Stomach (tissue), 19 donors: ENCODE results near the gene PTPA. TPM values are rescaled to one million over a fixed set of nuclear protein-coding genes. Genes with fewer than 3 reads are reported as not detected.

Experiments used
- DNase-seq, 2 donors: peaks; one replicate each; pipeline versions ENCODE4 v3.0.0 to v3.0.0-alpha.2; 2013 to 2019
- H3K27ac ChIP-seq, 5 donors: fragments of 200-600 bp in 4 of 5; sonication (generic) in 4 of 5; one replicate each; pipeline ENCODE4 v1.5.1; 2013 to 2019; ENCODE audit warnings: mild to moderate bottlenecking in 1 of 5, moderate library complexity in 1 of 5
- H3K27me3 ChIP-seq, 3 donors: fragments of 200-600 bp; sonication (generic); one replicate each; pipeline ENCODE4 v1.5.1; 2017 to 2019; ENCODE audit warnings: mixed run types in 1 of 3
- H3K36me3 ChIP-seq, 4 donors: fragments of 200-600 bp; sonication (generic); 1 replicate in 3 of 4; 2 replicates in 1 of 4; pipeline ENCODE4 v1.5.1; 2016 to 2019
- H3K4me1 ChIP-seq, 4 donors: fragments of 200-600 bp; sonication (generic); one replicate each; pipeline ENCODE4 v1.5.1; 2016 to 2019
- H3K4me3 ChIP-seq, 4 donors: fragments of 200-600 bp; sonication (generic) in 3 of 4; one replicate each; pipeline ENCODE4 v1.5.1; 2016 to 2019; ENCODE audit warnings: mild to moderate bottlenecking in 1 of 4
- H3K9me3 ChIP-seq, 4 donors: fragments of 200-600 bp; sonication (generic); one replicate each; pipeline ENCODE4 v1.5.1; 2016 to 2019
- EP300 ChIP-seq: sonication (generic); formaldehyde crosslinking; IDR thresholded peaks from one replicate; pipeline ENCODE4 v1.6.1; 2017; ENCODE audit warnings: antibody characterized with exemption
- POLR2A ChIP-seq, 4 donors: fragments of 450-650 bp; IDR thresholded peaks; one replicate each; pipeline ENCODE4 v1.6.1; 2016; ENCODE audit warnings: antibody characterized with exemption in 4 of 4, control low read depth in 2 of 4, mild to moderate bottlenecking in 1 of 4, moderate library complexity in 1 of 4
- POLR2AphosphoS5 ChIP-seq, 3 donors: sonication (generic); formaldehyde crosslinking; IDR thresholded peaks; one replicate each; pipeline ENCODE4 v1.6.1; 2016; ENCODE audit warnings: antibody characterized with exemption in 3 of 3
- WGBS, 5 donors: extraction: QIAGEN DNeasy Blood & Tissue Kit in 3 of 5; methylation state at CpG; one replicate each; pipeline versions ENCODE4 v1.1.5 to v1.1.7; 2013 to 2018; 5-methylcytosine and 5-hydroxymethylcytosine counted together
- intact Hi-C: fragments of 100-400 bp; cut with DNase I; formaldehyde crosslinking; loops from one replicate; pipeline ENCODE4 v1.15.1; 2023; ENCODE audit warnings: low total_unique reads
- long read RNA-seq, 10 donors: transcript quantifications; one replicate each; lab custom pipeline, GENCODE V29; 2026
- polyA plus RNA-seq, 3 donors: library from polyadenylated mRNA; stranded (reverse); fragments of 200-250 nt; gene quantifications; one replicate each; pipeline ENCODE4 v1.2.3, GENCODE V29; 2013
- total RNA-seq, 5 donors: library from RNA; depleted of rRNA; stranded (reverse); fragments of >200 nt; gene quantifications; one replicate each; pipeline versions ENCODE4 v1.1.0 to v1.2.3, GENCODE V29; 2014 to 2016
- TF ChIP-seq, protein P1 (sequence below), 7 experiments: fragments of 450-650 bp in 4 of 7; fragments of 200-600 bp in 3 of 7; sonication (generic) in 3 of 7; IDR thresholded peaks; one replicate each; pipeline ENCODE4 v1.5.1; 2016 to 2019; ENCODE audit warnings: antibody characterized with exemption in 7 of 7, control low read depth in 2 of 7, mild to moderate bottlenecking in 1 of 7
- donor health status: healthy with polysubstance abuse.
- donor health status: Bipolar disorder and iron deficiency.
- donor health status: healthy.

Gene PTPA
- total RNA-seq (100 to 1,000 TPM in 1 of 5 donors, 10 to 100 TPM in 4; 12.3 to 118 (median 48.8) TPM), polyA plus RNA-seq (100 to 1,000 TPM in 1 of 3 donors, 10 to 100 TPM in 2; 69.2 to 111 (median 77.9) TPM)
- long read RNA-seq, donor 1, partial matches to known transcripts = 0 of 9 reads
- long read RNA-seq, donor 1, other reads (novel, unspliced or antisense) = 0 of 9 reads
- long read RNA-seq, donor 2, transcript PTPA-210 (3 exons, 1,153 nt) = major isoform, 7 of 22 reads
- long read RNA-seq, donor 2, partial matches to known transcripts = 5 of 22 reads
- long read RNA-seq, donor 2, other reads (novel, unspliced or antisense) = 0 of 22 reads
- long read RNA-seq, donor 3, transcript PTPA-207 (10 exons, 2,737 nt) = major isoform, 6 of 35 reads
- long read RNA-seq, donor 3, transcript PTPA-210 (3 exons, 1,153 nt) = major isoform, 6 of 35 reads
- long read RNA-seq, donor 3, partial matches to known transcripts = 23 of 35 reads
- long read RNA-seq, donor 3, other reads (novel, unspliced or antisense) = 0 of 35 reads
- long read RNA-seq, donor 4, partial matches to known transcripts = 0 of 1 reads
- long read RNA-seq, donor 4, other reads (novel, unspliced or antisense) = 0 of 1 reads
- long read RNA-seq, donor 5, transcript PTPA-207 (10 exons, 2,737 nt) = major isoform, 9 of 18 reads
- long read RNA-seq, donor 5, transcript PTPA-210 (3 exons, 1,153 nt) = minor isoform, 5 of 18 reads
- long read RNA-seq, donor 5, partial matches to known transcripts = 0 of 18 reads
- long read RNA-seq, donor 5, other reads (novel, unspliced or antisense) = 0 of 18 reads
- long read RNA-seq, donor 6, transcript PTPA-210 (3 exons, 1,153 nt) = minor isoform, 5 of 29 reads
- long read RNA-seq, donor 6, transcript PTPA-207 (10 exons, 2,737 nt) = major isoform, 11 of 29 reads
- long read RNA-seq, donor 6, partial matches to known transcripts = 0 of 29 reads
- long read RNA-seq, donor 6, other reads (novel, unspliced or antisense) = 0 of 29 reads
- long read RNA-seq, donor 7, transcript PTPA-210 (3 exons, 1,153 nt) = major isoform, 11 of 26 reads
- long read RNA-seq, donor 7, transcript PTPA-207 (10 exons, 2,737 nt) = minor isoform, 8 of 26 reads
- long read RNA-seq, donor 7, partial matches to known transcripts = 0 of 26 reads
- long read RNA-seq, donor 7, other reads (novel, unspliced or antisense) = 0 of 26 reads
- long read RNA-seq, donor 8, transcript PTPA-210 (3 exons, 1,153 nt) = major isoform, 8 of 18 reads
- long read RNA-seq, donor 8, transcript PTPA-214 (3 exons, 988 nt) = minor isoform, 5 of 18 reads
- long read RNA-seq, donor 8, partial matches to known transcripts = 0 of 18 reads
- long read RNA-seq, donor 8, other reads (novel, unspliced or antisense) = 0 of 18 reads
- long read RNA-seq, donor 9, partial matches to known transcripts = 0 of 11 reads
- long read RNA-seq, donor 9, other reads (novel, unspliced or antisense) = 0 of 11 reads
- long read RNA-seq, donor 10, partial matches to known transcripts = 0 of 8 reads
- long read RNA-seq, donor 10, other reads (novel, unspliced or antisense) = 0 of 8 reads

- intact Hi-C loops = no loop called here
- TF ChIP-seq EP300 = no peak
- TF ChIP-seq POLR2AphosphoS5 (IDR thresholded peaks at IDR 0.05) = peak; percentile 62 to 96 (median 93)
- TF ChIP-seq POLR2A (IDR thresholded peaks at IDR 0.05) = peak in 2 of 4 donors; percentile 90
- TF ChIP-seq, protein P1, sequence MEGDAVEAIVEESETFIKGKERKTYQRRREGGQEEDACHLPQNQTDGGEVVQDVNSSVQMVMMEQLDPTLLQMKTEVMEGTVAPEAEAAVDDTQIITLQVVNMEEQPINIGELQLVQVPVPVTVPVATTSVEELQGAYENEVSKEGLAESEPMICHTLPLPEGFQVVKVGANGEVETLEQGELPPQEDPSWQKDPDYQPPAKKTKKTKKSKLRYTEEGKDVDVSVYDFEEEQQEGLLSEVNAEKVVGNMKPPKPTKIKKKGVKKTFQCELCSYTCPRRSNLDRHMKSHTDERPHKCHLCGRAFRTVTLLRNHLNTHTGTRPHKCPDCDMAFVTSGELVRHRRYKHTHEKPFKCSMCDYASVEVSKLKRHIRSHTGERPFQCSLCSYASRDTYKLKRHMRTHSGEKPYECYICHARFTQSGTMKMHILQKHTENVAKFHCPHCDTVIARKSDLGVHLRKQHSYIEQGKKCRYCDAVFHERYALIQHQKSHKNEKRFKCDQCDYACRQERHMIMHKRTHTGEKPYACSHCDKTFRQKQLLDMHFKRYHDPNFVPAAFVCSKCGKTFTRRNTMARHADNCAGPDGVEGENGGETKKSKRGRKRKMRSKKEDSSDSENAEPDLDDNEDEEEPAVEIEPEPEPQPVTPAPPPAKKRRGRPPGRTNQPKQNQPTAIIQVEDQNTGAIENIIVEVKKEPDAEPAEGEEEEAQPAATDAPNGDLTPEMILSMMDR (IDR thresholded peaks at IDR 0.05) = no peak
- H3K9me3 ChIP-seq = no peaks in the 10 kb centered on the region
- H3K27ac ChIP-seq = peak within 1 kb of the TSS; percentile 94 to 97 (median 95)
- H3K4me1 ChIP-seq = peaks cover 32 to 74% (median 55%) of the 10 kb centered on the region in 4 donors
- H3K4me3 ChIP-seq = peak within 1 kb of the TSS; percentile 82 to 98 (median 94)
- peak; percentile 98 to 99 for DNase-seq
- H3K36me3 ChIP-seq = peaks cover 6 to 25% (median 22%) of the 10 kb centered on the region in 4 donors
- H3K27me3 ChIP-seq = no peaks in the 10 kb centered on the region
- WGBS, 5 donors = 0% methylated on average over 37 to 77 of the region's 77 CpGs
These were observed at the start of gene PTPA, which contains the start of gene CRAT for GRCh38 chr9:129110740-129111527. TSS of gene PTPA (plus strand) at chr9:129111415. CDS start at chr9:129111601, 186 bp downstream. TSS of gene CRAT (minus strand) at chr9:129110793. CDS start at chr9:129110509, 284 bp downstream.

GRCh38 chr9:129063061-129063460 lies 48.2 kb upstream of the PTPA start:
- peaks cover 64 to 95% (median 90%) of the 10 kb centered on the region in 4 donors for H3K36me3 ChIP-seq
- H3K4me1 ChIP-seq = peaks cover 0 to 2% (median 2%) of the 10 kb centered on the region in 4 donors
- no peaks in the 10 kb centered on the region for H3K9me3 ChIP-seq
- TF ChIP-seq, protein P1 (IDR thresholded peaks at IDR 0.05) = no peak
- no peak for TF ChIP-seq POLR2A (IDR thresholded peaks at IDR 0.05)
- TF ChIP-seq EP300 = no peak
- TF ChIP-seq POLR2AphosphoS5 (IDR thresholded peaks at IDR 0.05) = no peak
- no peak for DNase-seq
- intact Hi-C loops = no loop called here
- H3K27ac ChIP-seq = no peak overlapping the region
- H3K27me3 ChIP-seq = no peaks in the 10 kb centered on the region
- WGBS, 5 donors = 81 to 100% (median 93%) methylated on average over 4 to 9 of the region's 9 CpGs
- no peak overlapping the region for H3K4me3 ChIP-seq

- H3K27me3 ChIP-seq = no peaks in the 10 kb centered on the region
- peaks cover 70 to 97% (median 92%) of the 10 kb centered on the region in 4 donors for H3K36me3 ChIP-seq
- intact Hi-C loops = no loop called here
These were observed 46.7 kb upstream of the PTPA start for GRCh38 chr9:129064499-129064908.

More at GRCh38 chr9:129064499-129064908, 46.7 kb upstream of the PTPA start:
- 92 to 97% (median 96%) methylated on average over 8 of the region's 8 CpGs for WGBS, 5 donors
- Histone ChIP-seq H3K4me1 (peaks cover 10 to 17% (median 16%) of the 10 kb centered on the region in 4 donors), H3K4me3 (no peak overlapping the region), H3K9me3 (no peaks in the 10 kb centered on the region), H3K27ac (no peak overlapping the region)
- DNase-seq = no peak
- TF ChIP-seq EP300 = no peak
- TF ChIP-seq, protein P1 (IDR thresholded peaks at IDR 0.05) = no peak
- TF ChIP-seq POLR2A (IDR thresholded peaks at IDR 0.05) = no peak
- TF ChIP-seq POLR2AphosphoS5 (IDR thresholded peaks at IDR 0.05) = no peak
